Astrocyte of the cerebellum (primary cell): ENCODE results near the gene ONECUT1.

Source experiments
- DNase-seq: peaks from one replicate; pipeline ENCODE4 v3.0.0-alpha.2; 2011; ENCODE audit warnings: low read depth
- H3K4me3 ChIP-seq: 2 replicates; pipeline ENCODE4 v1.5.1; 2011; ENCODE audit warnings: mild to moderate bottlenecking, low read depth, low read length, moderate library complexity
- CTCF ChIP-seq: IDR thresholded peaks from 2 replicates; pipeline ENCODE4 v1.5.1; 2012; ENCODE audit warnings: low read length, low read depth, moderate library complexity, mild to moderate bottlenecking; ENCODE audit errors: missing control alignments
- in situ Hi-C: cut with HindIII; loops from 2 replicates; pipeline ENCODE4 v1.10.0; 2017; ENCODE audit warnings: low sequenced_read_pairs

The ONECUT1 gene

GRCh38 chr15:52790941-52791751, 1.0 kb upstream of the ONECUT1 start:
- peak overlapping the region; percentile 45 for H3K4me3 ChIP-seq
- no peak for TF ChIP-seq CTCF
- in situ Hi-C loops = loop anchor here (25.0 kb wide), 1 partner anchor 921 kb away; no protein-coding TSS in a partner anchor
- DNase-seq = no peak

GRCh38 chr15:52789601-52790168, 451 bp downstream of the ONECUT1 start:
- no peak for DNase-seq
- H3K4me3 ChIP-seq = peak overlapping the region; percentile 45
- in situ Hi-C loops = loop anchor here (25.0 kb wide), 1 partner anchor 923 kb away; no protein-coding TSS in a partner anchor
- TF ChIP-seq CTCF = no peak

- in situ Hi-C loops = loop anchor here (25.0 kb wide), 1 partner anchor 923 kb away; no protein-coding TSS in a partner anchor
- no peak overlapping the region for H3K4me3 ChIP-seq
- no peak for TF ChIP-seq CTCF
- DNase-seq = no peak
These were observed 1.0 kb downstream of the ONECUT1 start for GRCh38 chr15:52789008-52789600.

- TF ChIP-seq CTCF = no peak
- in situ Hi-C loops = loop anchor here (25.0 kb wide), 1 partner anchor 924 kb away; no protein-coding TSS in a partner anchor
- no peak for DNase-seq
- no peak overlapping the region for H3K4me3 ChIP-seq
These were observed 1.8 kb downstream of the ONECUT1 start for GRCh38 chr15:52788099-52788986.

- H3K4me3 ChIP-seq = no peak overlapping the region
- no peak for DNase-seq
- no peak for TF ChIP-seq CTCF
- in situ Hi-C loops = loop anchor here (25.0 kb wide), 1 partner anchor 925 kb away; no protein-coding TSS in a partner anchor
These were observed 2.5 kb downstream of the ONECUT1 start for GRCh38 chr15:52787549-52788098.
